A673 (cell line): ENCODE data around the gene FAM13A.

ENCODE experiments used
- EZH2 ChIP-seq: fragments of 200-600 bp; sonication (generic); IDR thresholded peaks from 2 replicates; pipeline ENCODE4 v1.6.1; 2017; ENCODE audit warnings: borderline replicate concordance, low read depth, mild to moderate bottlenecking, mixed read lengths, antibody characterized with exemption, low read length; ENCODE audit not compliant: poor library complexity, severe bottlenecking
- TF ChIP-seq, protein P1 (sequence below): fragments of 300-800, 200-600 bp; sonication (generic); conservative IDR thresholded peaks from 2 replicates; pipeline ENCODE4 v1.5.1; 2017; ENCODE audit warnings: low read depth, mild to moderate bottlenecking, antibody characterized with exemption, low read length, moderate library complexity, mixed read lengths

DNA sequence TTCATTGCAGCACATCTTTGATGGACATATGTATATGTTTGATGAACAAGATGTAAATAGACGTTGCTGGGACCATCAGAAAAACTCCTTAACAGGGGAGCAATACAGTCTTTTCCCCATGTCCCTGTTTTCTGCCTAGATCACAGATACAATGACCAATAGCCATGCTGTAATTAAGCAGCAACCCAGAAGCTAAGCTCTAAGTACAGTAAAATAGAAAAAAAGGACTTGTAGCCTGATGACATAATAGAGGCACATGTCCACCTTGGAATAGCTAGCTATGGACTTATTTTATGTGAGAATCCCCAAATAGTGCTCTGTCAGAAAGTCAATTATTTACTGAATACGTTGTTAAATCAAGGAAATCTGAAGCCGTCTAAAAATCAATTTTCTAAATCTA is 14.9 kb downstream of the FAM13A start:
- TF ChIP-seq, protein P1, sequence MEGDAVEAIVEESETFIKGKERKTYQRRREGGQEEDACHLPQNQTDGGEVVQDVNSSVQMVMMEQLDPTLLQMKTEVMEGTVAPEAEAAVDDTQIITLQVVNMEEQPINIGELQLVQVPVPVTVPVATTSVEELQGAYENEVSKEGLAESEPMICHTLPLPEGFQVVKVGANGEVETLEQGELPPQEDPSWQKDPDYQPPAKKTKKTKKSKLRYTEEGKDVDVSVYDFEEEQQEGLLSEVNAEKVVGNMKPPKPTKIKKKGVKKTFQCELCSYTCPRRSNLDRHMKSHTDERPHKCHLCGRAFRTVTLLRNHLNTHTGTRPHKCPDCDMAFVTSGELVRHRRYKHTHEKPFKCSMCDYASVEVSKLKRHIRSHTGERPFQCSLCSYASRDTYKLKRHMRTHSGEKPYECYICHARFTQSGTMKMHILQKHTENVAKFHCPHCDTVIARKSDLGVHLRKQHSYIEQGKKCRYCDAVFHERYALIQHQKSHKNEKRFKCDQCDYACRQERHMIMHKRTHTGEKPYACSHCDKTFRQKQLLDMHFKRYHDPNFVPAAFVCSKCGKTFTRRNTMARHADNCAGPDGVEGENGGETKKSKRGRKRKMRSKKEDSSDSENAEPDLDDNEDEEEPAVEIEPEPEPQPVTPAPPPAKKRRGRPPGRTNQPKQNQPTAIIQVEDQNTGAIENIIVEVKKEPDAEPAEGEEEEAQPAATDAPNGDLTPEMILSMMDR = no peak
- no peak for TF ChIP-seq EZH2
